GM23338 (cell line): ENCODE data around the gene DAB2. TPM values are rescaled to one million over a fixed set of nuclear protein-coding genes. Genes with fewer than 3 reads are reported as not detected.

Source experiments
- ATAC-seq: fragments of 200-7000 bp; cut with Tn5 transposase; 3 replicates; pipeline ENCODE4 v1.9.1; 2020
- DNase-seq: peaks from one replicate; pipeline ENCODE4 v3.0.0-alpha.2; 2015; ENCODE audit warnings: low spot score
- H2AFZ ChIP-seq: fragments of 200-600 bp; sonication (generic); 2 replicates; pipeline ENCODE4 v1.8.0; 2016; ENCODE audit warnings: antibody characterized with exemption, mild to moderate bottlenecking, moderate library complexity
- H3F3A ChIP-seq: fragments of 200-600 bp; sonication (generic); replicated peaks from 2 replicates; pipeline ENCODE4 v1.8.0; 2017; ENCODE audit warnings: antibody characterized with exemption, mixed run types, low read depth
- H3K27ac ChIP-seq: fragments of 200-600 bp; sonication (generic); 2 replicates; pipeline ENCODE4 v1.6.1; 2016; ENCODE audit warnings: low read depth
- H3K27me3 ChIP-seq: fragments of 200-600 bp; sonication (generic); 2 replicates; pipeline ENCODE4 v1.8.0; 2016; ENCODE audit warnings: mild to moderate bottlenecking, mixed run types, moderate library complexity; ENCODE audit not compliant: insufficient read depth
- H3K36me3 ChIP-seq: fragments of 200-600 bp; sonication (generic); 2 replicates; pipeline ENCODE4 v1.8.0; 2016; ENCODE audit warnings: mild to moderate bottlenecking; ENCODE audit not compliant: insufficient read depth
- H3K4me1 ChIP-seq: fragments of 200-600 bp; sonication (generic); 2 replicates; pipeline ENCODE4 v1.8.0; 2016; ENCODE audit warnings: mild to moderate bottlenecking, moderate library complexity; ENCODE audit not compliant: insufficient read depth
- H3K4me2 ChIP-seq: fragments of 200-600 bp; sonication (generic); 2 replicates; pipeline ENCODE4 v1.7.1; 2017; ENCODE audit warnings: mixed run types
- H3K4me3 ChIP-seq: fragments of 200-600 bp; sonication (generic); 2 replicates; pipeline ENCODE4 v1.6.1; 2016; ENCODE audit warnings: mixed run types
- H3K79me2 ChIP-seq: fragments of 200-600 bp; sonication (generic); replicated peaks from 2 replicates; pipeline ENCODE4 v1.8.0; 2017; ENCODE audit warnings: mild to moderate bottlenecking; ENCODE audit not compliant: insufficient read depth
- H3K9me2 ChIP-seq: fragments of 200-600 bp; sonication (generic); 2 replicates; pipeline ENCODE4 v1.8.0; 2017; ENCODE audit not compliant: insufficient read depth
- H4K20me1 ChIP-seq: fragments of 200-600 bp; sonication (generic); replicated peaks from 2 replicates; pipeline ENCODE4 v1.8.0; 2017; ENCODE audit warnings: mild to moderate bottlenecking; ENCODE audit not compliant: insufficient read depth
- H3K27ac Mint-ChIP-seq: 2 replicates; pipeline ENCODE4 v1.8.0; 2020; ENCODE audit warnings: inconsistent platforms, mild to moderate bottlenecking, moderate library complexity, mixed read lengths
- H3K27me3 Mint-ChIP-seq: 3 replicates; pipeline ENCODE4 v1.8.0; 2022; ENCODE audit warnings: low read depth, mild to moderate bottlenecking, moderate library complexity, mixed read lengths, inconsistent platforms; ENCODE audit not compliant: insufficient read depth, poor library complexity
- H3K36me3 Mint-ChIP-seq: 3 replicates; pipeline ENCODE4 v1.8.0; 2021; ENCODE audit warnings: low read depth, mild to moderate bottlenecking, inconsistent platforms, moderate library complexity, mixed read lengths
- H3K4me1 Mint-ChIP-seq: 3 replicates; pipeline ENCODE4 v1.8.0; 2020; ENCODE audit warnings: mild to moderate bottlenecking, inconsistent platforms, mixed read lengths
- H3K4me3 Mint-ChIP-seq: 3 replicates; pipeline ENCODE4 v1.8.0; 2021; ENCODE audit warnings: moderate library complexity, mild to moderate bottlenecking, inconsistent platforms, mixed read lengths
- H3K9me3 Mint-ChIP-seq: 3 replicates; pipeline ENCODE4 v1.8.0; 2020; ENCODE audit warnings: moderate library complexity, mild to moderate bottlenecking, inconsistent platforms, mixed read lengths
- ETS1 ChIP-seq: IDR thresholded peaks from 2 replicates; pipeline ENCODE4 v1.6.1; 2016; ENCODE audit warnings: antibody characterized with exemption
- EZH2 ChIP-seq: fragments of 200-600 bp; sonication (generic); IDR thresholded peaks from one replicate; pipeline ENCODE4 v1.8.0; 2017; ENCODE audit warnings: antibody characterized with exemption, mild to moderate bottlenecking, low read depth; ENCODE audit not compliant: unreplicated experiment
- EZH2phosphoT487 ChIP-seq: fragments of 200-600 bp; sonication (generic); IDR thresholded peaks from one replicate; pipeline ENCODE4 v1.8.1; 2018; ENCODE audit warnings: antibody characterized with exemption; ENCODE audit not compliant: unreplicated experiment
- NANOG ChIP-seq: IDR thresholded peaks from 2 replicates; pipeline ENCODE4 v1.6.1; 2016; ENCODE audit warnings: antibody characterized with exemption, borderline replicate concordance
- REST ChIP-seq: IDR thresholded peaks from one replicate; pipeline ENCODE4 v1.6.1; 2018; ENCODE audit warnings: antibody characterized with exemption; ENCODE audit not compliant: unreplicated experiment
- polyA plus RNA-seq: library from polyadenylated mRNA; unstranded; fragments of >200 nt; fragmentation: Nextera tagmentation; extraction: Ambion mirVana; gene quantifications from 2 replicates; pipeline ENCODE4 v1.2.1, GENCODE V29; 2016
- total RNA-seq: library from RNA; depleted of rRNA; stranded (reverse); fragments of >200 nt; shearing (Covaris generic); gene quantifications from 2 replicates; pipeline ENCODE4 v1.2.3, GENCODE V29; 2014; rRNA removed

DAB2 gene
- total and polyA plus RNA-seq, 2 experiments from 2014 or later = 6.4 to 8.4 TPM

- TF ChIP-seq ETS1 = no peak
- no peak for TF ChIP-seq REST
Measured at GRCh38 chr5:39328731-39329130, 96.0 kb downstream of the DAB2 start (continued).

GRCh38 chr5:39323542-39323941 lies 101.2 kb downstream of the DAB2 start:
- H3K4me3 ChIP-seq = no peak overlapping the region
- H3K36me3 Mint-ChIP-seq = no peaks in the 10 kb centered on the region
- H3K36me3 ChIP-seq = no peaks in the 10 kb centered on the region
- H3K4me3 Mint-ChIP-seq = no peak overlapping the region
- H2AFZ ChIP-seq = no peak overlapping the region
- ATAC-seq (no peak), DNase-seq (no peak)
- no peaks in the 10 kb centered on the region for H3K79me2 ChIP-seq
- no peaks in the 10 kb centered on the region for H3K9me3 Mint-ChIP-seq
- no peaks in the 10 kb centered on the region for H4K20me1 ChIP-seq
- H3K27ac ChIP-seq = no peak overlapping the region
- no peak overlapping the region for H3K27ac Mint-ChIP-seq
- no peaks in the 10 kb centered on the region for H3F3A ChIP-seq
- no peaks in the 10 kb centered on the region for H3K27me3 ChIP-seq
- TF ChIP-seq EZH2 (no peak), NANOG (no peak), EZH2phosphoT487 (no peak)
- H3K9me2 ChIP-seq = no peaks in the 10 kb centered on the region; the same call in 1 of the 2 replicates
- no peaks in the 10 kb centered on the region for H3K4me1 Mint-ChIP-seq
- no peak overlapping the region for H3K4me2 ChIP-seq
- H3K27me3 Mint-ChIP-seq = no peaks in the 10 kb centered on the region
- no peaks in the 10 kb centered on the region for H3K4me1 ChIP-seq

Other genes with a start within 250 kb of the DAB2 start
- gene FYB1, start 205.4 kb downstream of the DAB2 start, total RNA-seq = not detected in 2 replicates
- gene FYB1, start 205.4 kb downstream of the DAB2 start, polyA plus RNA-seq = not detected in 2 replicates
- 2.8 TPM in 1 of 2 replicates, not detected in the other for gene C9, start 60.5 kb downstream of the DAB2 start, total RNA-seq
- gene C9, start 60.5 kb downstream of the DAB2 start, polyA plus RNA-seq = not detected in 2 replicates